Stomach (tissue), 9 donors: ENCODE measurements around the gene RCBTB1. TPM values are rescaled to one million over a fixed set of nuclear protein-coding genes. Genes with fewer than 3 reads are reported as not detected.
"Not testable (repeated sequence)": the region's sequence is repeated elsewhere in the genome, so short reads cannot be mapped to it uniquely, and the experiment has no call there.

Experiments
- DNase-seq, 2 donors: peaks; one replicate each; pipeline versions ENCODE4 v3.0.0 to v3.0.0-alpha.2; 2013 to 2019
- H3K27ac ChIP-seq, 5 donors: fragments of 200-600 bp in 4 of 5; sonication (generic) in 4 of 5; one replicate each; pipeline ENCODE4 v1.5.1; 2013 to 2019; ENCODE audit warnings: mild to moderate bottlenecking in 1 of 5, moderate library complexity in 1 of 5
- H3K27me3 ChIP-seq, 3 donors: fragments of 200-600 bp; sonication (generic); one replicate each; pipeline ENCODE4 v1.5.1; 2017 to 2019; ENCODE audit warnings: mixed run types in 1 of 3
- H3K36me3 ChIP-seq, 4 donors: fragments of 200-600 bp; sonication (generic); 1 replicate in 3 of 4; 2 replicates in 1 of 4; pipeline ENCODE4 v1.5.1; 2016 to 2019
- H3K4me1 ChIP-seq, 4 donors: fragments of 200-600 bp; sonication (generic); one replicate each; pipeline ENCODE4 v1.5.1; 2016 to 2019
- H3K4me3 ChIP-seq, 4 donors: fragments of 200-600 bp; sonication (generic) in 3 of 4; one replicate each; pipeline ENCODE4 v1.5.1; 2016 to 2019; ENCODE audit warnings: mild to moderate bottlenecking in 1 of 4
- H3K9me3 ChIP-seq, 4 donors: fragments of 200-600 bp; sonication (generic); one replicate each; pipeline ENCODE4 v1.5.1; 2016 to 2019
- EP300 ChIP-seq: sonication (generic); formaldehyde crosslinking; IDR thresholded peaks from one replicate; pipeline ENCODE4 v1.6.1; 2017; ENCODE audit warnings: antibody characterized with exemption
- POLR2A ChIP-seq, 4 donors: fragments of 450-650 bp; IDR thresholded peaks; one replicate each; pipeline ENCODE4 v1.6.1; 2016; ENCODE audit warnings: antibody characterized with exemption in 4 of 4, control low read depth in 2 of 4, mild to moderate bottlenecking in 1 of 4, moderate library complexity in 1 of 4
- POLR2AphosphoS5 ChIP-seq, 3 donors: sonication (generic); formaldehyde crosslinking; IDR thresholded peaks; one replicate each; pipeline ENCODE4 v1.6.1; 2016; ENCODE audit warnings: antibody characterized with exemption in 3 of 3
- WGBS, 5 donors: extraction: QIAGEN DNeasy Blood & Tissue Kit in 3 of 5; methylation state at CpG; one replicate each; pipeline versions ENCODE4 v1.1.5 to v1.1.7; 2013 to 2018; 5-methylcytosine and 5-hydroxymethylcytosine counted together
- intact Hi-C: fragments of 100-400 bp; cut with DNase I; formaldehyde crosslinking; loops from one replicate; pipeline ENCODE4 v1.15.1; 2023; ENCODE audit warnings: low total_unique reads
- polyA plus RNA-seq, 3 donors: library from polyadenylated mRNA; stranded (reverse); fragments of 200-250 nt; gene quantifications; one replicate each; pipeline ENCODE4 v1.2.3, GENCODE V29; 2013
- total RNA-seq, 5 donors: library from RNA; depleted of rRNA; stranded (reverse); fragments of >200 nt; gene quantifications; one replicate each; pipeline versions ENCODE4 v1.1.0 to v1.2.3, GENCODE V29; 2014 to 2016
- TF ChIP-seq, protein P1 (sequence below), 7 experiments: fragments of 450-650 bp in 4 of 7; fragments of 200-600 bp in 3 of 7; sonication (generic) in 3 of 7; IDR thresholded peaks; one replicate each; pipeline ENCODE4 v1.5.1; 2016 to 2019; ENCODE audit warnings: antibody characterized with exemption in 7 of 7, control low read depth in 2 of 7, mild to moderate bottlenecking in 1 of 7
- donor health status: healthy with polysubstance abuse.
- donor health status: Bipolar disorder and iron deficiency.
- donor health status: healthy.

Gene RCBTB1
- total and polyA plus RNA-seq, 8 donors, result 1.2 to 48.2 (median 9.7) TPM

DNA sequence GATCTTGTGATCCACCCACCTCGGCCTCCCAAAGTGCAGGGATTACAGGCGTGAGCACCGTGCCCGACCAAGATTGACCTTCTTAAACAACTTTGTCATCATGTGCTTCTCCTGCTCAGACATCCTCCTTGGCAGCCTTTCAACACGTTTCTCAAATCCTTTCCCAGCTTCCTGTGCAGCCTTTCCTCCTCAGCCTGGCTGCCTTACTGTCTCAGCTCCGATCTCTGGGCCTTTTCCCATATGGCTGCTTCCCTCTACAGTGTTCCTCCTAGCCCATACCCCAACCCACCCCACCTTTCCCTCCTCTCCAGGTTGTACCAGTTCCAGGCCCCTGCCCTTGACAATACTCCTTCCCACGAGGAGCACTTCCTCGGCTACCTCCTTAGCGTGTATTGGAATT lies 82.4 kb downstream of the RCBTB1 start:
- no peaks in the 10 kb centered on the region for H3K27me3 ChIP-seq
- H3K36me3 ChIP-seq, result peaks cover 0 to 27% (median 10%) of the 10 kb centered on the region in 4 donors
- no peaks in the 10 kb centered on the region for H3K9me3 ChIP-seq
- peak overlapping the region in 3 of 5 donors; percentile 10 to 52 (median 38) for H3K27ac ChIP-seq
- TF ChIP-seq POLR2A (IDR thresholded peaks at IDR 0.05) (no peak), POLR2AphosphoS5 (IDR thresholded peaks at IDR 0.05) (peak in 1 of 3 donors; percentile 7)
- peak in 1 of 2 donors; percentile 32 for DNase-seq
- peaks cover 0 to 36% (median 18%) of the 10 kb centered on the region in 4 donors for H3K4me1 ChIP-seq
- intact Hi-C loops, result no loop called here
- WGBS, 5 donors, result 60 to 72% (median 67%) methylated on average over 9 of the region's 9 CpGs
- H3K4me3 ChIP-seq, result no peak overlapping the region

DNA sequence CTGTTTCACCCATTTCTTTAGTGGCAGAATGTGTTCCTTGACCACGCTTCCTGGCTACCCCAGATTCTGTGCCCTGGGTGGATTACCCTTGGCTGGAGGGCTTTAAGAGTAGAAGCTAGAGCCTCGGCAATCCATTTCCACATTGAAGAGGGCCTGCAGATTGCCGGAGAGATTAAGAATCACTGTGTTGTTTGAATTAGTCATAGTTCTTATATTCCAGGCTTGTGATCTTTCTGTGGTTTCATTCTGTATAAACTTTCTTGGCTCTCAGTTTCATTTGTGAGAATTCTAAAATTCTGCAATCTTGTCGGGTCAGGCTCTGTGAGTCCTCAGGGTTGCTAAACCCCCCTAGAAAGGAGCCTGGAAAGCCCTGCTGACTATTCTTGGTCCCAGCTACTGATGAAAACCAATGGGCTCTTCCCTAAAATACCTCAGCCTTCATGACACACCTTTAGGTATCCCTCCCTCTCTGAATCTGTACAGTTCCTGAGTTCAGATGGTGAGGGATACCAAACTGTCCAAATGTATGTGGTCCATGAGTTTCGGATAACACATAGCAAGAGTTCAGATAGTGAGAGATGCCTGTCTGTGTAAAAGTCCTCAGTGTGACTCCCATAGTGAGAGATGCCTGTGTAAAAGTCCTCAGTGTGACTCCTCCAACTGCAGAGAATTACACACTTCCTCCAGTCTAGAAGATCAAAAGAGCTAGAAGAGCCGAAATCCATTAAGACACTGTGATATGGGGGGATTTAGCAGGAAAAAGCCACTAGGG lies 85.3 kb downstream of the RCBTB1 start:
- TF ChIP-seq POLR2A (IDR thresholded peaks at IDR 0.05) (no peak), POLR2AphosphoS5 (IDR thresholded peaks at IDR 0.05) (no peak), EP300 (no peak)
- TF ChIP-seq, protein P1, sequence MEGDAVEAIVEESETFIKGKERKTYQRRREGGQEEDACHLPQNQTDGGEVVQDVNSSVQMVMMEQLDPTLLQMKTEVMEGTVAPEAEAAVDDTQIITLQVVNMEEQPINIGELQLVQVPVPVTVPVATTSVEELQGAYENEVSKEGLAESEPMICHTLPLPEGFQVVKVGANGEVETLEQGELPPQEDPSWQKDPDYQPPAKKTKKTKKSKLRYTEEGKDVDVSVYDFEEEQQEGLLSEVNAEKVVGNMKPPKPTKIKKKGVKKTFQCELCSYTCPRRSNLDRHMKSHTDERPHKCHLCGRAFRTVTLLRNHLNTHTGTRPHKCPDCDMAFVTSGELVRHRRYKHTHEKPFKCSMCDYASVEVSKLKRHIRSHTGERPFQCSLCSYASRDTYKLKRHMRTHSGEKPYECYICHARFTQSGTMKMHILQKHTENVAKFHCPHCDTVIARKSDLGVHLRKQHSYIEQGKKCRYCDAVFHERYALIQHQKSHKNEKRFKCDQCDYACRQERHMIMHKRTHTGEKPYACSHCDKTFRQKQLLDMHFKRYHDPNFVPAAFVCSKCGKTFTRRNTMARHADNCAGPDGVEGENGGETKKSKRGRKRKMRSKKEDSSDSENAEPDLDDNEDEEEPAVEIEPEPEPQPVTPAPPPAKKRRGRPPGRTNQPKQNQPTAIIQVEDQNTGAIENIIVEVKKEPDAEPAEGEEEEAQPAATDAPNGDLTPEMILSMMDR (IDR thresholded peaks at IDR 0.05), result no peak
- intact Hi-C loops, result no loop called here

DNA sequence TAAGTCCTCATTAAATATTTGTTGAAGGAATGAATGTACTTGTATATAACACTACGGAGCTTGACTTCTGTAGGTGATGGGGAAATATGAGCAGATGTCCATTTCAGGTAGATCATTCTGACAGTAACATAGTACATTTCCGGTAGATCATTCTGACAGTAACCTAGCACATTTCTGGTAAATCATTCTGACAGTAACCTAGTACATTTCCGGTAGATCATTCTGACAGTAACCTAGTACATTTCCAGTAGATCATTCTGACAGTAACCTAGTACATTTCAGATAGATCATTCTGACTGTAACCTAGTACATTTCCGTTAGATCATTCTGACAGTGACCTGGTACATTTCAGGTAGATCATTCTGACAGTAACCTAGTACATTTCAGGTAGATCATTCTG lies 87.2 kb downstream of the RCBTB1 start:
- H3K4me1 ChIP-seq, result peaks cover 5 to 48% (median 22%) of the 10 kb centered on the region in 4 donors
- no peaks in the 10 kb centered on the region for H3K27me3 ChIP-seq
- no peak overlapping the region for H3K4me3 ChIP-seq
- TF ChIP-seq POLR2AphosphoS5 (IDR thresholded peaks at IDR 0.05) (no peak), EP300 (no peak)
- TF ChIP-seq, protein P1 (IDR thresholded peaks at IDR 0.05), result no peak
- H3K27ac ChIP-seq, result peak overlapping the region in 2 of 5 donors; percentile 45 to 90
- DNase-seq, result no peak
- WGBS, 5 donors, result 71 to 84% (median 75%) methylated on average over 4 of the region's 4 CpGs
- no peaks in the 10 kb centered on the region for H3K9me3 ChIP-seq
- intact Hi-C loops, result no loop called here
- H3K36me3 ChIP-seq, result peaks cover 0 to 7% (median 5%) of the 10 kb centered on the region in 4 donors

More for the DNA sequence above, 85.3 kb downstream of the RCBTB1 start:
- no peak for DNase-seq
- H3K27ac ChIP-seq, result peak overlapping the region in 3 of 5 donors; percentile 26 to 49 (median 45)
- no peaks in the 10 kb centered on the region for H3K27me3 ChIP-seq
- WGBS, 5 donors, result 56 to 77% (median 72%) methylated on average over 6 of the region's 6 CpGs
- peaks cover 0 to 43% (median 19%) of the 10 kb centered on the region in 4 donors for H3K4me1 ChIP-seq
- no peaks in the 10 kb centered on the region for H3K9me3 ChIP-seq
- peaks cover 0 to 12% (median 7%) of the 10 kb centered on the region in 4 donors for H3K36me3 ChIP-seq
- H3K4me3 ChIP-seq, result no peak overlapping the region

DNA sequence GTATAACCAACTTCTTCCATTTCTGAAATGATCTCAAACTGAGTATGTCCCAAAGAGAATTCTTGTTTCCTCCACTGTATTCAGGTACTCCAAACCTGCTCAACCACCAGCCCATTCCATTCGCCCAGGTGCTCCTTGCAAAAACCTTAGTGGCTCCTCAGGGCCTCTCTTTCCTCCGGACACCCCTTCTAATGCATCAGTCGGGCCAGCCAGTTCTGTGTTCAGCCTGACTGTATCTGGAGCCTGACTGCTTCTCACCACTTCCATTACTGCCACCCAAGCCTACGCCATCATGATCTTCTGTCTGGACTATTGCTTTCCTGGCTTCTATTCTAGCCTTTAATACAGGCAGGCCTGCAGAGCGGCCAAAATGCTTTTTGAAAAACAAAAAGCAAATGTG lies 88.1 kb downstream of the RCBTB1 start:
- intact Hi-C loops, result no loop called here
- Histone ChIP-seq H3K4me3 (peak overlapping the region in 1 of 4 donors; percentile 54), H3K9me3 (no peaks in the 10 kb centered on the region), H3K36me3 (peaks cover 0 to 5% (median 1%) of the 10 kb centered on the region in 4 donors), H3K4me1 (peaks cover 0 to 41% (median 17%) of the 10 kb centered on the region in 4 donors), H3K27me3 (no peaks in the 10 kb centered on the region), H3K27ac (peak overlapping the region; percentile 90 to 98 (median 95))
- DNase-seq, result no peak
- WGBS, 5 donors, result 72 to 85% (median 84%) methylated on average over 5 of the region's 5 CpGs
- no peak for TF ChIP-seq EP300
- TF ChIP-seq, protein P1 (IDR thresholded peaks at IDR 0.05), result no peak
- no peak for TF ChIP-seq POLR2A (IDR thresholded peaks at IDR 0.05)
- TF ChIP-seq POLR2AphosphoS5 (IDR thresholded peaks at IDR 0.05), result no peak

DNA sequence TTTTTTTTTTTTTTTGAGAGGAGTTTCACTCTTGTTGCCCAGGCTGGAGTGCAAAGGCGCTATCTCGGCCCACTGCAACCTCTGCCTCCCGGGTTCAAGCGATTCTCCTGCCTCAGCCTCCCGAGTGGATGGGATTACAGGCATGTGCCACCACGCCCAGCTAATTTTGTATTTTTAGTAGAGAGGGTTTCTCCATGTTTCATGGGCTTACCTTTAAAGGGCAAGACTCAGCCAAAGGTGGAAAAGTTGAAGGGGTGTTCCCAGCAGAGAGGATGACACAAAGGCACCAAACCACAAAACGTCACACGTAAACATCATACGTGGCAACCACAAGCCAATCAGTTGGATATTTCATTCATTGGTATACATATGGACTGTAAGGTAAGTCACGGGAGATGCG lies 88.5 kb downstream of the RCBTB1 start:
- WGBS, 5 donors, result 62 to 70% (median 66%) methylated on average over 11 of the region's 11 CpGs
- DNase-seq, result peak in 1 of 2 donors; percentile 23
- H3K9me3 ChIP-seq, intact Hi-C loops, H3K36me3 ChIP-seq, H3K27me3 ChIP-seq: not testable (repeated sequence)
- Histone ChIP-seq H3K4me1 (peaks cover 0 to 41% (median 17%) of the 10 kb centered on the region in 4 donors), H3K4me3 (peak overlapping the region in 3 of 4 donors; percentile 51 to 72 (median 54)), H3K27ac (peak overlapping the region; percentile 90 to 98 (median 95))
